UCSD-AML1 (cell line): ENCODE measurements around the gene UTS2R.
A peak's percentile ranks its signal among the peaks of the same experiment; 100 is the strongest.
"Not testable (repeated sequence)": the region's sequence is repeated elsewhere in the genome, so short reads cannot be mapped to it uniquely, and the experiment has no call there.

Source experiments
- DNase-seq: peaks from one replicate; lab custom pipeline; 2025; ENCODE audit not compliant: unreplicated experiment; lab: John Stamatoyannopoulos, UW

Gene UTS2R

DNA sequence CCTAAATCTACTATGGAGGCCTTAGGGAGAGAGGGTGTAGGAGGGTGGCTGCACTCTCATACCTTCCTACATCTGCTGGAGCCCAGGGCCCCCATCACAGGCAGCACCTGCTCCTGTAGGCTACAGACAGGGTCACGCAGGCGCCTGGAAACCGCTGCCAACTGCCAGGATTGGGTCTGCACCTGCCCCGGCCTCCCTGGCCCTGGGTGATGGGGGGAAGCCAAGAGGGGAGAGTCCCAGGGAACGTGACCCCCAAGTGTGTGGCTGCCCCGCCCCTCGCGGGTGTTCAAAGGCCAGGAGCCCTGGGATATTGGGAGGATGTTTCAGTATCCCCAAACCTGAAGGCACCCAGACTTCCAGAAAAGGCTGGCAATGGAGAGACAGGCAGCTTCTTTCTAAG is 18.1 kb upstream of the UTS2R start:
- DNase-seq = no peak

DNA sequence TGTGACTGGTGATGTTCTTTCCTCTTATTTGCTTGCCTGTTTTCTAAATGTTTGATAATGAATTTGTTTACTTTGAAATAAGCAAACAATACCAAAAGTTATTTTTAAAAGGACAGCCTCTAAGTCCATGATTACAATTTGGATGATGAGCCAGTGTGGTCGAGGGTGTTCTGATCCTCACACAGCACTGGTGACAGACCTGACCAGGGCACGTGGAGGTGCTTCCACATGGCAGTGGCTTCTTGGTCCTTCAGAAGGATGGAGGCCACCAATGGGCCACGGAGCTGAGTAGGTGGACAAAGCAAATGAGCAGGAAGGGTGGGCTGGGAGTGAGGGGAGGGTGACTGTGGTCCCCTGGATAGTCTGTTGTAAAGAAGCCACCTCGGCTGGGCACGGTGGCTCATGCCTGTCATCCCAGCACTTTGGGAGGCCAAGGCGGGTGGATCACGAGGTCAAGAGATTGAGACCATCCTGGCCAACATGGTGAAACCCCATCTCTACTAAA is 16.7 kb upstream of the UTS2R start:
- no peak for DNase-seq

DNA sequence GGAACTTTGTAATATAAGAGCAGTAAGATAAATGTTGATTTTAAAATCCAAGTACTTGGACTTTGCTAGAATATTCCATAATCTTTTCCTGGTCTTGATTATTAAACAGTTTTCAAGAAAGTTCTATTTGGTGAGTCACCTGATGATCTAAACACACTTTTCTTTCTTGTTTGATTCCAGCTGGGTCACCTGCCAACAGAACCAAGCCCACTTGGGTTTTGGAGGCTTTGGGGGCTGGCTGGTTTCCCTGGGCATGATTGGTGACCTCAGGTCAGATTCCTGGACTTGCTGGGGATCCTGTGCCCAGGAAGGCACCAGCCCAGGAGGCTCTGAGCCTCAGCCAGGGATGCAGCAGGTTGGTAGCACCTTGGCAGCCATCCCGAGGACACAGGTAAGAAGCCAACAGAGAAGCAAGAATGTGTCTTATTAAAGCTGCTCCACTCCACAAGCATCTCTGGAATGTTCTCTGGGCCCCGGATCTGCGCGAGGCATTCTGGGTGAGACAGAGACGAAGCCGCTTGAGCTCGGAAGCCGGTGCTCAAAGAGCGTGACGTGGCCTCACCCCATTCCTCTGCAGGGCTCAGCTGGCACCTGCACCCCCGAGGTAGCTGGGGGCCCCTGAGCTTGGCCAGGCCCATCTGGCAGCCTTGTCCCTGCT is 15.7 kb upstream of the UTS2R start:
- no peak for DNase-seq

DNA sequence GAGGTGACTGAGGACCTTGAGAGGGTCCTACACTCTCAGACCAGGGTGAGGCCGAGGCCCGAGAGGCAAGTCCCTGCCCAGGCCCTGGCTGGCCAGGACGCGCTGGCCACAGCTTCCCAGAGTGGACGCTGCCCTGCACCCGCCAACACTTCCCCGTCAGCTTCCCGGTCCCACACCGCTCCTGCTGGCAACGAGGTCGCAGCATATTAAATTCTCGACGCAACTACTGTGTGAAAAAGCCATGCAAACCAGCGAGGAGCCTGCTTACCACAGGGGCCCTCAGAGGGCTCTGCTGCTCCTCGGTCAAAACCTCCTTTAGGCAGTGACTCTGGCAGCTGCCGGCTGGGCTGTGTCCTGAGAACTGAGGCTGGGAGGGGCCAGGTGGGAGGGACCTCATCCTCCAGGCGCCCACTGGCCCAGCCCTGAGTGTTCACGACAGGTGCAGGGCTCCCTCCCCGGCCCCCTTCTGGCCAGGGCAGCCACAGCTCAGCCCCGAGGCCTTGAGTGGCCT is 14.7 kb upstream of the UTS2R start:
- DNase-seq = no peak

DNA sequence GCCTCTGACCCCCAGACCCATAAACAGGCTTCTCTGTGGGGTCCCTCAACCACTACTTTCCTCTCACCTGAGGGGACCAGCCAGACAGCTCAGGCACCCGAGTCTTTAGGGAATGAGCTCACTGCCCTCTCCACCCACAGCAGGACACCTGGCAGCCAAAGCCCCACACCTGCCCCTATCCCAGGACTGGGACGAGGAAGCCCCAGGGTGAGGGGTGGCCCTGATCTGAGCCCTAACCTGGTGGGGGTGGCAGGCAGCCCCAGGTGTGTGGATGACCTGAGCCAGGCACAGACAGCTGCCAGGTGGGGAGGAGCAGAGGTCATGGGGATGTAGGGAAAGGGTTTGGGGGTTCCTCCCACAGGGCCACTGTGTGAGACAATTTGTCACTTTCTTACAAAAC is 14.2 kb upstream of the UTS2R start:
- DNase-seq = no peak

- no peak for DNase-seq
Observed at GRCh38 chr17:82358465-82359350, 12.9 kb upstream of the UTS2R start, which contains the start of gene TEX19. Gene TEX19 (plus strand): TSS chr17:82359247. CDS start chr17:82362151, 2,904 bp downstream.

DNA sequence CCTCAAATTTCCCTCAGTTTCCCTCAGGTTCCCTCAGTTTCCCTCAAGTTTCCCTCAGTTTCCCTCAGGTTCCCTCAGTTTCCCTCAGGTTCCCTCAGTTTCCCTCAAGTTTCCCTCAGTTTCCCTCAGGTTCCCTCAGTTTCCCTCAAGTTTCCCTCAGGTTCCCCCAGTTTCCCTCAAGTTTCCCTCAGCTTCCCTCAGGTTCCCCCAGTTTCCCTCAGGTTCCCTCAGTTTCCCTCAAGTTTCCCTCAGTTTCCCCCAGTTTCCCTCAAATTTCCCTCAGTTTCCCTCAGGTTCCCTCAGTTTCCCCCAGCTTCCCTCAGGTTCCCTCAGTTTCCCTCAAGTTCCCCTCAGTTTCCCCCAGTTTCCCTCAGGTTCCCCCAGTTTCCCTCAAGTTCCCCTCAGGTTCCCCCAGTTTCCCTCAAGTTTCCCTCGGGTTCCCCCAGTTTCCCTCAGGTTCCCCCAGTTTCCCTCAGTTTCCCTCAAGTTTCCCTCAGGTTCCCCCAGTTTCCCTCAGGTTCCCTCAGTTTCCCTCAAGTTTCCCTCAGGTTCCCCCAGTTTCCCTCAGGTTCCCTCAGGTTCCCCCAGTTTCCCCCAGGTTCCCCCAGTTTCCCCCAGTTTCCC is 12.0 kb upstream of the UTS2R start:
- DNase-seq = not testable (repeated sequence)

DNA sequence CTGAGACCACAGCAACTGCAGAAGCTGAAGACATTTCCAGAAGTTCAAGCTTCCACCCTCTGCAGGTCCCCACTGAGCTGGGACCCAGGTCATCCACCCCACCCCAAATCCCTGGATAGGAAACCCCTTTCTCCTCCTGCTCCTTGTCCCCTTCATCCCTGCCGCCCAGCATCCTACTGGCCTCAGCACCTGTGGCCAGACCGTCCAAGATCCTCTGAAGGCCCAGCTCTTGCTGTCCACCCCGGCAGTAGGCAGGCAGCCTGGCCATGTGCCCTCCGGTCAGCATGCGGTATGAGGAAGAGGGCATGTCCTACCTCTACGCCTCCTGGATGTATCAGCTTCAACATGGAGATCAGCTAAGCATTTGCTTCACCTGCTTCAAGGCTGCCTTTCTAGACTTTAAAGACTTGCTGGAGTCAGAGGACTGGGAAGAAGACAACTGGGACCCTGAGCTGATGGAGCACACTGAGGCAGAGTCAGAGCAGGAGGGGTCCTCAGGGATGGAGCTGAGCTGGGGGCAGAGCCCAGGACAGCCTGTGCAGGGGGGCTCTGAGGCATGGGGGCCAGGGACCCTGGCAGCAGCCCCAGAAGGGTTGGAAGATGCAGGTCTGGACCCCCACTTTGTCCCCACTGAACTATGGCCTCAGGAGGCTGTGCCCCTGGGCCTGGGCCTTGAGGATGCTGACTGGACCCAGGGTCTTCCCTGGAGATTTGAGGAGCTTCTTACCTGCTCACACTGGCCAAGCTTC is 9.5 kb upstream of the UTS2R start:
- DNase-seq = no peak

- DNase-seq = no peak
Observed at GRCh38 chr17:82365606-82366295, 5.8 kb upstream of the UTS2R start.

DNA sequence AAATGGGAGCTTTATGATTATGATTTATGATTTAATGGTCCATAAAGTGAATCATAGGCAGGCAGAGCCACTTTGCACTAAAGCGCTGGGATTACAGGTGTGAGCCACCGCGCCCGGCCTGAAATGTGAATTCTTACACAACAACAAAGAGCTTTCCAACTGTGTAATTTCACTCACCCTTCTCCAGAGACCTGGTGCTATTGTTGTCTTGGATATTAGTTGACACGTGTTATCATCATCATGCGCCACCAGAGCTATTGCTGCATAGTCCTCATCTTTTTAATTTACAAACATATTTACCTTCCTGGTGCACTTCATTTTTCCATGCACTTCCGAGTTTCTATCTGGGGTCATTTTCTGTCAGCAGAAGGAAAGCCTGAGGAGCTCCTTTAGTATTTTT is 4.8 kb upstream of the UTS2R start:
- no peak for DNase-seq

DNA sequence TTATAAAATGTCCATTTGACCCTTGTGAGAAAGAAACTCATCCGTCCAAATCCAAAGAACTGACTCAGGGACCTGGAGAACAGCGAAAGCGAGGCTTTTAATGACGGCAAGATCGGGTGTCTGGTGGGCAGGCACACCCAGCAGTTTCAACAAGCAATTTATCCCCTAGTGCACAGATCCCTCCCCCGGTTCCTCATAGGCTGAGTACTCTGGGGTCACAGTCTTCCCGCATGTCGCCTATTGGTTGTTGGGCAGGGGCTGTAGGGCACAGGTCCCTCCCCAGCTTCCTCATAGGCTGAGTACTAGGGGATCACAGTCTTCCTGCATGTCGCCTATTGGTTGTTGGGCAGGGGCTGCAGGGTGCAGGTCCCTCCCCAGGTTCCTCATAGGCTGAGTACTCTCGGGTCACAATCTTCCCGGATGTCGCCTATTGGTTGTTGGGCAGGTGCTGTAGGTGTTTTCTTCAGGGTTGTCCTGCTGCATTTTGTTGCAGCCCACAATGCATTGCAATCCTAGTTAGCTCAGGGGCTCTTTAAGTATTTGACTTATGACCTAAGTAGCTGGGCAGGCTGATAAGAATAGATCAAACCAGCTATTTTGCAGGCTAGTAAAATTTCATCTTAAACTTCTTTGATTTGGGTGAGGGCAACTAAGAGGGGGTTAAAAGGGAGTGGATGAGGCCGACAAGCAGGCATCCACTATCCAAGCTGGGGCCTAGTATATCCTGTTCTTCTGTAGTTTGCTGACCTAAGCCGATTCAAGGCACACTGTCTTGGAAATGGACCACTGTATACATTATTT is 3.6 kb upstream of the UTS2R start:
- peak; percentile 37 for DNase-seq

DNA sequence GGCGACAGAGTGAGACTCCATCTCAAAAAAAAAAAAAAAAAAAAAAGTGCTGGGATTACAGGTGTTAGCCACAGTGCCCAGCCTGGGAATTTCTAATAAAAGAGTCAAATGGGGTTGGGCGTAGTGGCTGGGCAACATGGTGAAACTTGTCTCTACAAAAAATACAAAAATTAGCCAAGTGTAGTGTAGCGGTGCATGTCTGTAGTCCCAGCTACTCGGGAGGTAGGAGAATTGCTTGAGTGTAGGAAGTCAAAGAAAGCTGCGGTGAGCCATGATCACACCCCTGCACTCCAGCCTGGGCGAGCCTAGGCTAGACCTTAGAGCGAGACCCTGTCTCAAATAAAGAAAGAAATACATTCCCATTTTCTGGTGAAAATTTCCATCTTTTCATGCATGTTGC is 2.4 kb upstream of the UTS2R start:
- no peak for DNase-seq

DNA sequence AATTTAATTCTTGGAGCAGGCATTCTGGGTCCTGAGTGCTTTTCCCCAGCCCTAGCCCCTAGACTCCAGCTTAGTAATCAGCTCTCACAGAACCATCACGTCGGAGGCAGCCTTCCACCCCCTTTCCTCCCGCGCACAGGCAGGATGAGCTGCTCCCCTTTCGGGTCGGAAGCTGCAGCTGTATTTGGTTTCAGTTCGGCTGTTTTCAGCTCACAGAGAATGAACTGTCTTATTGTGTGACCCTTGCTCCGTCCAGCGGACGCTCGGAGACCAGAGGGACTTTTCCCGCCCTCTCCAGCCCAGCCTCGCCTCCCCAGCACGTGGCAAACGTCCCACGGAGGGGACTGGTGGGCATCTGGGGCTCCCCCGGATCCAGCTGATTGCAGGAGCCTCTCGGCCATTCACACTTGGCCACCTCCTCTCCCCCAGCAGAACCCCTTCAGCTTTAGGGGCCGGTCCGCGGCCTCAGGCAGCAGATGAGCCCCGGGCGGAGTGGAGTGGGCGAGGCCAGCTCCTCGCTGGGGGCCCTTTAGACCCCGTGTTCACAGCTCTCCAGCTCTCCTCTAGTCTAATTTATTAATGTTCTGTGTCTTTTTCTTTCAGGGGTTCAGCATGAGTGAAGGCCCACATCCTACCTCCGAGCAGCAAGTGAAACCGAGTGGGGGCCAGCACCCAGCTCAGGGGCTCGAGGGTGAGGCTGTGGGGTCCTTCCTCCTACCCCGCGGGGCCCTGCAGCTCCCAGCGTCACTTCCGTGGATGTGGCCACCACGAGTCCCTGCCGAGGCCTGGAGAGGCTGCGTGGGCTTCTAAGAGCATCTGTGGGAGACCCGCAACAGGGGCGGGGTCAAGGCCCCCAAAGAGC is 863 bp upstream of the UTS2R start:
- DNase-seq = no peak

DNA sequence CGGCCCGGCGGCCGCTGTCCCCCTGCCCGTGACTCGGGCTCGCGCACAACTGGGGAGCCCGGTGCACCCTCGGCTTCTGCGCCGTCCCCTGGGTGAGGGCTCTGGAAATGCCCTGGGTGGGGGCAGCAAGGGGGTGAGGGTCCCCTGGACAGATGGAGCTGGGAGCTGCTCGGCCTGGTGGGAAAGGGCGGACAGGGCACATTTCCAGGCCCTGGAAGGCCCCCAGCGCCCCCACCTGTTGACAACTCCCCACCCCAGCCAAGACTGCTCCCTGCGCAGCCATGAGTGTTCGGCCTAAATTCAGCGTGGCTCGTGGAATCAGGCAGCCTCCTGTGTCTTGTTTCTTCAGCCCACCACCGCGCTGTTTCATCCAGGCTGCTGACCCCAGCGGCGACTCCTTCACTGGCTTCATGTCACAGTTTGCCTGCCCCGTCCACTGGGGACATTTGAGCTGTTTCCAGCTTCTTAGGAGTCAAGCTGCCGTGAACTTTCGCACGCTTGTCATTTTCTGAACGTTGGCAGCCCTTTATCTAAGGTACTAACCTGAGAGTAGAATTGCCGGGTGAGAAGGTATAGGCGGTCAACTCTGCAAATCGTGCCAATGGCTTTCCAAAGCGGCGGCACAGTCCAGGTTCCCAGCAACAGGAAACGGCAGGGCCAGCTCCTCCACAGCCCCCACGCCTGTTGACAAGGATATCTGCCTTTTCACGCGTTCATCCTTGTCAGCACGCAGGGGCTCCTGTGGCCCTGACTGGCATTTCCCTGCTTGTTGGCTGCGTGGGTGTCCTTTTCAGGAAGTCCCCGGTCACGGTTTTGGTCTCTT is 895 bp downstream of the UTS2R start:
- peak; percentile 60 for DNase-seq

DNA sequence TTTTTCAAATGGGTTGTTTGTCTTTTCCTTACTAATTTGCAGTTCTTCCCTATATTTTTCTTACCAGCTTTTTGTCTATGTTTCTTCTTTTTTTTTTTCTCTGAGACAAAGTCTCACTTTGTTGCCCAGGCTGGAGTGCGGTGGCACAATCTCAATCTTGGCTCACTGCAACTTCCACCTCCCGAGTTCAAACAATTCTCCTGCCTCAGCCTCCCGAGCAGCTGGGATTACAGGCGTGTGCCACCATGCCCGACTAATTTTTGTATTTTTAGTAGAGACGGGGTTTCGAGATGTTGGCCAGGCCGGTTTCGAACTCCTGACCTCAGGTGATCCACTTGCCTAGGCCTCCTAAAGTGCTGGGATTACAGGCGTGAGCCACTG is 1.5 kb downstream of the UTS2R start:
- not testable (repeated sequence) for DNase-seq

- DNase-seq = no peak
Observed at GRCh38 chr17:82373731-82374625, 2.4 kb downstream of the UTS2R start.
